GM19238 (cell line): ENCODE data around the gene RECK.
"Not testable (repeated sequence)": the region's sequence is repeated elsewhere in the genome, so short reads cannot be mapped to it uniquely, and the experiment has no call there.

Experiments used
- DNase-seq: peaks from one replicate; pipeline ENCODE4 v3.0.0; 2011; ENCODE audit warnings: low spot score; ENCODE audit not compliant: insufficient read length

Gene RECK

GRCh38 chr9:36110434-36110833, 73.7 kb downstream of the RECK start:
- DNase-seq = no peak

GRCh38 chr9:36112516-36112915, 75.8 kb downstream of the RECK start:
- no peak for DNase-seq

- no peak for DNase-seq
Measured at GRCh38 chr9:36113999-36114398, 77.3 kb downstream of the RECK start.

GRCh38 chr9:36116593-36116992, 79.9 kb downstream of the RECK start:
- no peak for DNase-seq

- no peak for DNase-seq
Measured at GRCh38 chr9:36118201-36118600, 81.5 kb downstream of the RECK start.

- DNase-seq = no peak
Measured at GRCh38 chr9:36118706-36119105, 82.0 kb downstream of the RECK start.

GRCh38 chr9:36119476-36119875, 82.8 kb downstream of the RECK start:
- no peak for DNase-seq

- DNase-seq = no peak
Measured at GRCh38 chr9:36120705-36121104, 84.0 kb downstream of the RECK start.

GRCh38 chr9:36121971-36122370, 85.3 kb downstream of the RECK start:
- DNase-seq = no peak

- no peak for DNase-seq
Measured at GRCh38 chr9:36123515-36123914, 86.8 kb downstream of the RECK start.

GRCh38 chr9:36125062-36125855, 88.5 kb downstream of the RECK start:
- no peak for DNase-seq

- DNase-seq = no peak
Measured at GRCh38 chr9:36126016-36126730, 89.5 kb downstream of the RECK start.

- no peak for DNase-seq
Measured at GRCh38 chr9:36127652-36128244, 91.0 kb downstream of the RECK start.

GRCh38 chr9:36128349-36128748, 91.6 kb downstream of the RECK start:
- no peak for DNase-seq

- DNase-seq = no peak
Measured at GRCh38 chr9:36129139-36129538, 92.4 kb downstream of the RECK start.

GRCh38 chr9:36131666-36132065, 95.0 kb downstream of the RECK start:
- not testable (repeated sequence) for DNase-seq

GRCh38 chr9:36132086-36132485, 95.4 kb downstream of the RECK start:
- DNase-seq = no peak

GRCh38 chr9:36134761-36135505, 98.2 kb downstream of the RECK start:
- no peak for DNase-seq

- DNase-seq = no peak
Measured at GRCh38 chr9:36135741-36136271, 99.1 kb downstream of the RECK start.

GRCh38 chr9:36136272-36136893, 99.7 kb downstream of the RECK start, which contains the start of gene GLIPR2:
Gene GLIPR2 (plus strand): TSS chr9:36136733. CDS start chr9:36136779, 46 bp downstream.
- DNase-seq = peak; percentile 89

- no peak for DNase-seq
Measured at GRCh38 chr9:36136894-36137391, 100.2 kb downstream of the RECK start.
